ENCODE data around the gene SYNC.

SYNC gene

GRCh38 chr1:32651461-32652073 lies 51.0 kb downstream of the SYNC start:
- Histone ChIP-seq H3K27ac (peak overlapping the region; percentile 100), H3K4me3 (ENCODE audit: low read depth, low read length) (peak overlapping the region; percentile 94), H3K9ac (peak overlapping the region; percentile 84), H2AFZ (peak overlapping the region; percentile 83), H3K36me3 (ENCODE audit: control insufficient read depth, insufficient read depth, low read length) (no peaks in the 10 kb centered on the region), H3K4me2 (ENCODE audit: low read length) (peak overlapping the region; percentile 83), H3K4me1 (peaks cover 4% of the 10 kb centered on the region), H3K9me3 (ENCODE audit: control insufficient read depth, low read length) (no peaks in the 10 kb centered on the region), H3K79me2 (peaks cover 22% of the 10 kb centered on the region), H3K27me3 (ENCODE audit: control insufficient read depth, insufficient read depth, low read length) (no peaks in the 10 kb centered on the region)
- no peak for TF ChIP-seq CTCF (IDR thresholded peaks at IDR 0.05)

GRCh38 chr1:32650752-32651460 lies 51.7 kb downstream of the SYNC start, which contains the start of gene RBBP4:
Gene RBBP4 (plus strand): TSS chr1:32651208. CDS start chr1:32651307, 99 bp downstream.
- Histone ChIP-seq H3K27ac (peak within 1 kb of the TSS; percentile 100), H3K4me2 (ENCODE audit: low read length) (peak within 1 kb of the TSS; percentile 97), H3K36me3 (ENCODE audit: control insufficient read depth, insufficient read depth, low read length) (no peaks in the 10 kb centered on the region), H3K27me3 (ENCODE audit: control insufficient read depth, insufficient read depth, low read length) (no peaks in the 10 kb centered on the region), H3K4me1 (peaks cover 4% of the 10 kb centered on the region), H3K4me3 (ENCODE audit: low read depth, low read length) (peak within 1 kb of the TSS; percentile 94), H3K79me2 (peaks cover 22% of the 10 kb centered on the region), H3K9me3 (ENCODE audit: control insufficient read depth, low read length) (no peaks in the 10 kb centered on the region), H3K9ac (peak within 1 kb of the TSS; percentile 87), H2AFZ (peak within 1 kb of the TSS; percentile 90)
- no peak for TF ChIP-seq CTCF (IDR thresholded peaks at IDR 0.05)

GRCh38 chr1:32650248-32650751 lies 52.3 kb downstream of the SYNC start, which contains the start of gene ZBTB8OS:
Gene ZBTB8OS (minus strand): TSS chr1:32650550. CDS start chr1:32650529, 21 bp downstream.
- Histone ChIP-seq H3K9ac (peak within 1 kb of the TSS; percentile 87), H3K4me3 (ENCODE audit: low read depth, low read length) (peak within 1 kb of the TSS; percentile 94), H3K9me3 (ENCODE audit: control insufficient read depth, low read length) (no peaks in the 10 kb centered on the region), H3K36me3 (ENCODE audit: control insufficient read depth, insufficient read depth, low read length) (no peaks in the 10 kb centered on the region), H3K79me2 (peaks cover 25% of the 10 kb centered on the region), H3K4me2 (ENCODE audit: low read length) (peak within 1 kb of the TSS; percentile 97), H3K4me1 (peaks cover 4% of the 10 kb centered on the region), H2AFZ (peak within 1 kb of the TSS; percentile 90), H3K27ac (peak within 1 kb of the TSS; percentile 100), H3K27me3 (ENCODE audit: control insufficient read depth, insufficient read depth, low read length) (no peaks in the 10 kb centered on the region)
- TF ChIP-seq CTCF (IDR thresholded peaks at IDR 0.05) = no peak

GRCh38 chr1:32647308-32648134 lies 55.0 kb downstream of the SYNC start:
- H3K4me3 ChIP-seq (ENCODE audit: low read depth, low read length) = no peak overlapping the region
- H3K36me3 ChIP-seq (ENCODE audit: control insufficient read depth, insufficient read depth, low read length) = no peaks in the 10 kb centered on the region
- no peak overlapping the region for H3K27ac ChIP-seq
- H3K4me1 ChIP-seq = peaks cover 4% of the 10 kb centered on the region
- peaks cover 15% of the 10 kb centered on the region for H3K79me2 ChIP-seq
- no peak overlapping the region for H2AFZ ChIP-seq
- no peaks in the 10 kb centered on the region for H3K9me3 ChIP-seq (ENCODE audit: control insufficient read depth, low read length)
- no peak overlapping the region for H3K9ac ChIP-seq
- H3K27me3 ChIP-seq (ENCODE audit: control insufficient read depth, insufficient read depth, low read length) = no peaks in the 10 kb centered on the region
- no peak for TF ChIP-seq CTCF (IDR thresholded peaks at IDR 0.05)
- no peak overlapping the region for H3K4me2 ChIP-seq (ENCODE audit: low read length)

All from parathyroid adenoma (tissue), 2 donors.